SU-DHL-6 (cell line): ENCODE data around the gene HSPA1B.
A peak's percentile ranks its signal among the peaks of the same experiment; 100 is the strongest.

Source experiments
- H2AFZ ChIP-seq: fragments of 200-600 bp; sonication (generic); 2 replicates; pipeline ENCODE4 v1.6.1; 2014; ENCODE audit warnings: low read depth, mild to moderate bottlenecking, moderate library complexity, mixed read lengths, antibody characterized with exemption, low read length; ENCODE audit not compliant: severe bottlenecking
- H3F3A ChIP-seq: fragments of 200-600 bp; shearing (Covaris generic); 2 replicates; pipeline ENCODE4 v1.6.0; 2016; ENCODE audit warnings: antibody characterized with exemption, mild to moderate bottlenecking; ENCODE audit not compliant: insufficient read depth
- H3K27ac ChIP-seq: fragments of 200-600 bp; sonication (generic); 2 replicates; pipeline ENCODE4 v1.5.1; 2016; ENCODE audit warnings: low read depth, mild to moderate bottlenecking, low read length, moderate library complexity, mixed read lengths
- H3K27me3 ChIP-seq: fragments of 200-600 bp; sonication (generic), shearing (Covaris generic); 2 replicates; pipeline ENCODE4 v1.6.0; 2014; ENCODE audit warnings: mild to moderate bottlenecking, low read length
- H3K36me3 ChIP-seq: fragments of 200-600 bp; sonication (generic); 2 replicates; pipeline ENCODE4 v1.6.1; 2014; ENCODE audit warnings: mild to moderate bottlenecking, low read length, mixed read lengths
- H3K4me2 ChIP-seq: fragments of 300-600, 200-600 bp; shearing (Covaris generic), sonication (generic); 2 replicates; pipeline ENCODE4 v1.6.0; 2014; ENCODE audit warnings: low read length, low read depth, mild to moderate bottlenecking; ENCODE audit not compliant: poor library complexity, severe bottlenecking
- H3K4me3 ChIP-seq: fragments of 200-600 bp; sonication (generic); 2 replicates; pipeline ENCODE4 v1.5.1; 2014; ENCODE audit warnings: antibody characterized with exemption, low read length, mild to moderate bottlenecking, mixed read lengths; ENCODE audit not compliant: insufficient read depth, poor library complexity, severe bottlenecking
- H3K79me2 ChIP-seq: fragments of 200-600 bp; sonication (generic); 2 replicates; pipeline ENCODE4 v1.6.1; 2014; ENCODE audit warnings: mild to moderate bottlenecking, low read length, moderate library complexity; ENCODE audit not compliant: insufficient read depth
- H3K9ac ChIP-seq: fragments of 200-600 bp; sonication (generic); 2 replicates; pipeline ENCODE4 v1.7.0; 2014; ENCODE audit warnings: mild to moderate bottlenecking, low read length
- H3K9me2 ChIP-seq: fragments of 200-600 bp; sonication (generic); replicated peaks from 2 replicates; pipeline ENCODE4 v1.6.1; 2014; ENCODE audit warnings: low read length; ENCODE audit not compliant: insufficient read depth
- H3K9me3 ChIP-seq: fragments of 200-600 bp; sonication (generic); 2 replicates; pipeline ENCODE4 v1.6.1; 2014; ENCODE audit warnings: low read length, mixed read lengths; ENCODE audit not compliant: insufficient read depth
- H4K20me1 ChIP-seq: fragments of 200-600 bp; sonication (generic); 2 replicates; pipeline ENCODE4 v1.6.1; 2014; ENCODE audit warnings: low read depth, mild to moderate bottlenecking, antibody characterized with exemption, low read length, moderate library complexity, mixed read lengths
- CTCF ChIP-seq: fragments of 200-600 bp; sonication (generic); IDR thresholded peaks from one replicate; pipeline ENCODE4 v1.5.1; 2017; ENCODE audit warnings: antibody characterized with exemption, mild to moderate bottlenecking, low read length, moderate library complexity; ENCODE audit not compliant: insufficient read depth, poor library complexity, severe bottlenecking
- EZH2phosphoT487 ChIP-seq: fragments of 200-600 bp; sonication (generic), shearing (Covaris generic); conservative IDR thresholded peaks from 2 replicates; pipeline ENCODE4 v1.6.1; 2018; ENCODE audit warnings: mild to moderate bottlenecking, antibody characterized with exemption, low read length, moderate library complexity, mixed read lengths

HSPA1B gene

GRCh38 chr6:31829633-31830283, 2.2 kb downstream of the HSPA1B start:
- Histone ChIP-seq H3K4me3 (peak overlapping the region; percentile 56), H3K9ac (peak overlapping the region; percentile 53), H3K4me2 (peak overlapping the region; percentile 88), H3K9me3 (no peaks in the 10 kb centered on the region), H3F3A (peaks cover 44% of the 10 kb centered on the region), H3K36me3 (no peaks in the 10 kb centered on the region), H3K79me2 (peaks cover 25% of the 10 kb centered on the region), H3K27ac (peak overlapping the region; percentile 90), H3K27me3 (no peaks in the 10 kb centered on the region), H4K20me1 (no peaks in the 10 kb centered on the region), H2AFZ (peak overlapping the region; percentile 16), H3K9me2 (no peaks in the 10 kb centered on the region)
- TF ChIP-seq EZH2phosphoT487 (no peak), CTCF (peak; percentile 68)

GRCh38 chr6:31830886-31831335, 3.4 kb downstream of the HSPA1B start:
- no peak for TF ChIP-seq CTCF
- TF ChIP-seq EZH2phosphoT487 = no peak
- Histone ChIP-seq H4K20me1 (no peaks in the 10 kb centered on the region; the same call in 1 of the 2 replicates), H3F3A (peaks cover 56% of the 10 kb centered on the region), H3K4me2 (peak overlapping the region; percentile 88), H2AFZ (peak overlapping the region; percentile 16), H3K4me3 (peak overlapping the region; percentile 56), H3K36me3 (peaks cover 8% of the 10 kb centered on the region), H3K9ac (peak overlapping the region; percentile 53), H3K27ac (peak overlapping the region; percentile 90), H3K79me2 (peaks cover 37% of the 10 kb centered on the region), H3K9me2 (no peaks in the 10 kb centered on the region), H3K9me3 (no peaks in the 10 kb centered on the region), H3K27me3 (no peaks in the 10 kb centered on the region)

GRCh38 chr6:31831350-31832215, 4.0 kb downstream of the HSPA1B start:
- Histone ChIP-seq H3K27me3 (no peaks in the 10 kb centered on the region), H3K27ac (peak overlapping the region; percentile 90), H3K9me3 (no peaks in the 10 kb centered on the region), H2AFZ (no peak overlapping the region), H4K20me1 (peaks cover 4% of the 10 kb centered on the region), H3K79me2 (peaks cover 43% of the 10 kb centered on the region), H3K36me3 (peaks cover 14% of the 10 kb centered on the region), H3K9me2 (no peaks in the 10 kb centered on the region), H3F3A (peaks cover 62% of the 10 kb centered on the region), H3K9ac (peak overlapping the region; percentile 53), H3K4me2 (peak overlapping the region; percentile 88), H3K4me3 (peak overlapping the region; percentile 56)
- TF ChIP-seq CTCF = no peak
- TF ChIP-seq EZH2phosphoT487 = no peak
